Epidermal melanocyte (primary cell): ENCODE data around the gene PPP1R14C.

Experiments used
- DNase-seq: peaks from one replicate; pipeline ENCODE4 v3.0.0; 2011; ENCODE audit warnings: low spot score; ENCODE audit not compliant: insufficient read length

The PPP1R14C gene

DNA sequence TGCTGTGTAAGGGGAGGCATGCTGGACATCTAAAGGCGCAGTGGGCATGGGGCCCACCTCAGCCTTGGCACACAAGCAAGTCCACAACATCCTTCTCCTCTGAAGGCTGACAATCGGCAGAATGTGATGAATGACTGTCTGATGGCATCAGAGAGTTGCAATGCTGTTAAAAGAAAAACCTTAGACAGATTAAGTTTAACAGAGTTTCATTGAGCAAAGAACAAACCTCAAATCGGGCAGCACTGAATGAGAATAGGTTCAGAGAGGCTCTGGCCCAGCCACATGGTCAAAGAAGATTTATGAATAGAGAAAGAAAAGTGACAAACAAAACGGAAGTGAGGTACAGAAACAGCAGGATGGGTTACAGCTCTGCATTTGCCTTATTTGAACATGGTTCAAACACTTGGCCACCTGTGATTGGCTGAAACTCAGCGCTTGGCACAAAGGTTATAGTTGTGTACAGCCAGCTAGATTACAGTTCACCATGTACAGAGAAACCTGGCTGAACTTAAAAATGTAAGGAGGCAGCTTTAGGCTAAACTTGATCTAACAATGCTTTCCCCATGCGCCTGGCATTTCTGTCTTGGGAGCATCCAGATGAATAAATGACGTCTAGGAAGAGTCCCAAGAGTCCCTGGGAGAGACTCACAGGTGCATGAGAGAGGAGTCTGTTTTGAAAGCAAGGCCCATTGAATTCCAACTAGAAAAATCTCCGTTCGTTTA lies 127.6 kb downstream of the PPP1R14C start:
- no peak for DNase-seq

DNA sequence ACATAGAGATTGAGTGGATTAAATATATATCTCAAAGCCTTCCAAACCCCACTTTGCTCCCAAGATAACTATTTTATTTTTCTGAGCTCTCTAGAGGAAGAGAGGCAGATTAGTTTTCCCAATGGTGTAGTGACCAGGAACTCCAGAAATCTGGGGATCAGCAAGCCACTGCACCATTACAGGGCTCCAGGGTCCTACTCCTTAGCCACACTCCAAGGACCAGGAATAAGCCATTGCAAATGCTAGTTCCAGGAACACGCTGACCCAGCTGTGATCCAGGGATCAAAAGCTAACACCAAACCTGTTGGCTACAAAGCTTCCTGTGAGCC lies 128.3 kb downstream of the PPP1R14C start:
- no peak for DNase-seq

DNA sequence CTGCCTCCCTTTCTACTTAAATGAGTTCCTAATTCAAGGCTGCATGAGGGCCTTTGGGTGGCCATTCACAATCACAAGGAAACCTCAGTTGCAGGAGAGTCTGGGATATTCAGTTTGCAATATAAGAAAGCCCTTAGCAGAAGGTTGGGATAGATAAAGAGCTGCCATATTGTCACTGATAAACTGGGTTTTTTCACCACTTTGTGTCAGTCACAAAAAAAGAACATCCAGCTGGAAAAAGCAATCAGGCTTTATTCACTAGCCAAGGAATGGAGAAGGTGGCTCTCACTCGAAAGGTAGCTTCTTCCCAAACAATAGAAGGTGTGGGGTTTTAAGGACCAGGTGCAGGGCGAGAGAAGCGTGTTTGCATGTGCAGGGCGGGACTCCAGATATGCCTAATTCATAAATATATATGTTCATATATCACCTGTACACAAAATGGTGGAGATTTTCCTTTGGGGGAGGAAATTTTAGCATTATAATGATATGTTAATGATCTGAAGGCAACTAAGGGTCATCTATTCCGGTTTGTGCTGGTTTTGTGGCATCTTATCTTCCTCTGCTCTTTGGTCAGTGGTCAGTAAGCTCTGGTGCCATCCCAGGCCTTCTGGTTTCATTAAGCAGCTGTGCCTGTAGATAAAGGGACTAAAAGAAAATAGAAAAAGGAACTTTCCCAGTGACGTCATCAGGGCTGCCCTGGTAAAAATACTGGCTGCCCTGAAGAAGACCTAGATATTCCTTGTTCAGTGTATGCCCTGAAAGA lies 128.8 kb downstream of the PPP1R14C start:
- no peak for DNase-seq

- no peak for DNase-seq
Observed at GRCh38 chr6:150272264-150272975, 129.6 kb downstream of the PPP1R14C start.

- DNase-seq: no peak
Observed at GRCh38 chr6:150272976-150273315, 130.1 kb downstream of the PPP1R14C start.

- no peak for DNase-seq
Observed at GRCh38 chr6:150273457-150274309, 130.8 kb downstream of the PPP1R14C start.

DNA sequence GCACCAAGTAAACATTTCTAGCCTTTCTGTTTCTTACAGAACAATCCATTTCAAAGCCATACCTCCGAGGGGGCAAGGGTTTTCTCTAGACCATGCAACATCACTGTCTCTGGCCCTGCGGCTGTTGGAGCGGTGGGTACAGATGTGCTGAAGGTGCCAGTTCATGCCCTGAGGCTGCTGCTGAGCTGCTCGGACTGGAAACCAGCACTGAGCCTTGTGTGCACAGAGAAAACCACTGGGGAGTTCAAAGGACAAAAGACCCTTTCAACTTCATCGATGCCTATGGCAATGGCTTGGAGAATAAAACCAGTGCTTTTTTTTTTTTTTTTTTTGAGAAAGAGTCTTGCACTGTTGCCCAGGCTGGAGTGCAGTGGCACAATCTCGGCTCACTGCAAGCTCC lies 132.6 kb downstream of the PPP1R14C start:
- no peak for DNase-seq

DNA sequence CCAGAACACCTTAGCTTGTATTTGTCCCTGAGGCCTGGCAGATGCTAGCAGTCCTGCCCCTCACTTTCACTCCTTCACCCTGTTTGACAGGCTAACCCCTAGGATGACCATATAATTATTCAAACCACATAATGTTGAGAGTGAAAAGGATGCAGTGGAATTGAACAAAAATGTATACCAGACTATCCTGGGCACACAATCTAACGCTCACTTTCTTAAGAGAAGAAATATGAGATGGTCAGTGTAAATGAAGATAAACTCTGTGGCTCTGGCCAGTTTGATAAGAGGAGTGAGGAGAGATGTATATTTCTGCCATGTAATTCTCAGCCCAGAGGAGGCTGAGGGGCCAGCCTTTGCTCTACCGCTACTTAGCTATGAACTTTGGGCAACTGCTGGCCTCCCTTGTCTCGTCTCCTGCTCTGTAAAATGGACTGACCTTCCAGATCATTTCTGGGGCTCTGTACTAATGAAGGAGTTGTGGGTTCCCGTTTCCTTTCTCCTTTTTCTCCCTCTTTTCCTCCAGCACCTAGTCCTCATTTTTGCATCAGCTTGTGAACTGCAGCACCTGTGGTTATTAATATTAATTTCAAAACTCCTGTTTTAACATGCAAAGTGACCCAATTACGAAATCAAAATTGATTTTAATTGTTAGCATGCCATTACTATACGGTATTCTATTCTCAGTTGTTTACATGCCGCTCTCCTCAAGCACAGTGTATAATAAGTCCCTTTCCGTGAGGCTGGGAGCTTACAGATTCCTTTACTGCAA lies 133.5 kb downstream of the PPP1R14C start:
- no peak for DNase-seq

- no peak for DNase-seq
Observed at GRCh38 chr6:150276937-150277742, 134.3 kb downstream of the PPP1R14C start.

GRCh38 chr6:150279533-150279932 lies 136.7 kb downstream of the PPP1R14C start:
- DNase-seq: no peak

GRCh38 chr6:150280703-150281102 lies 137.9 kb downstream of the PPP1R14C start:
- no peak for DNase-seq

DNA sequence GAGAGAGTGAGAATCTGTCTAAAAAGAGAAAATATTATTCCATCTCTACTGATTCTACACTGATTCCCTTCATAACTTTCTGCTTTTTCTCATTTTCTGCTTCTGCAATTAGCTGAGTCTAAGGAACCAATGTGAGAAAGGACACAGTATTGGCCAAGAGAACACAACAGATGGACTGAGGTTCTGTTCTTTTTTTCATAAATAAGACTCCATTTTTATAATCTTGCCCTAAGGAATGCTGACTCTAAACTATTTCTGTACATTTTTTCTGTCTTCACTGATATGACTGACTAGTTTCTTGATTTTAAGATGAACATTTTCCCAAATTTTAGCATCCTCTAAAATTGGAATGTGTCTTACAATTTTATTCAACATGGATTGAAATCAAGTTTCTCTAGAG lies 138.9 kb downstream of the PPP1R14C start:
- DNase-seq: no peak

- no peak for DNase-seq
Observed at GRCh38 chr6:150282806-150283205, 140.0 kb downstream of the PPP1R14C start.

DNA sequence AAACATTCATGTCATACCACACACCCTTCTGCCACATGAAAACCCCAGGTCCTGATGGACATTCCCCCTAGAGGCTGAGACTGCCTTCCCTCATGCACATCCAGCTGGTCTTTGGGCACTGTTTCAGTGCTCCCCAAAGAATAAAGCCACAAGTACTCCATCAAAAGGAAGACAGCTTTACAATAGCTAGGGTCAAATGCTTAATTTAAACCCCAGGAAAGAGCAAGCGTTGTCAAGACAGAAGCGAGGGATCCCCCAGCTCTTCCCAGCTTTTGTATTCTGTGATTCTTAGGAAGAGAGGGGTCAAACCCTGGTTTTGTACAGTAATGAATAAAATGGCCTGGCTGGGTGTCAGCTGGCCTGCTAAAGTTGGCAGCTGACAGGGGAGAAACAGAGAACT lies 143.6 kb downstream of the PPP1R14C start:
- DNase-seq: no peak

- no peak for DNase-seq
Observed at GRCh38 chr6:150286912-150287311, 144.1 kb downstream of the PPP1R14C start.

GRCh38 chr6:150288456-150288855 lies 145.6 kb downstream of the PPP1R14C start:
- no peak for DNase-seq

GRCh38 chr6:150289454-150290071 lies 146.7 kb downstream of the PPP1R14C start:
- no peak for DNase-seq

GRCh38 chr6:150290429-150290828 lies 147.6 kb downstream of the PPP1R14C start:
- DNase-seq: no peak

DNA sequence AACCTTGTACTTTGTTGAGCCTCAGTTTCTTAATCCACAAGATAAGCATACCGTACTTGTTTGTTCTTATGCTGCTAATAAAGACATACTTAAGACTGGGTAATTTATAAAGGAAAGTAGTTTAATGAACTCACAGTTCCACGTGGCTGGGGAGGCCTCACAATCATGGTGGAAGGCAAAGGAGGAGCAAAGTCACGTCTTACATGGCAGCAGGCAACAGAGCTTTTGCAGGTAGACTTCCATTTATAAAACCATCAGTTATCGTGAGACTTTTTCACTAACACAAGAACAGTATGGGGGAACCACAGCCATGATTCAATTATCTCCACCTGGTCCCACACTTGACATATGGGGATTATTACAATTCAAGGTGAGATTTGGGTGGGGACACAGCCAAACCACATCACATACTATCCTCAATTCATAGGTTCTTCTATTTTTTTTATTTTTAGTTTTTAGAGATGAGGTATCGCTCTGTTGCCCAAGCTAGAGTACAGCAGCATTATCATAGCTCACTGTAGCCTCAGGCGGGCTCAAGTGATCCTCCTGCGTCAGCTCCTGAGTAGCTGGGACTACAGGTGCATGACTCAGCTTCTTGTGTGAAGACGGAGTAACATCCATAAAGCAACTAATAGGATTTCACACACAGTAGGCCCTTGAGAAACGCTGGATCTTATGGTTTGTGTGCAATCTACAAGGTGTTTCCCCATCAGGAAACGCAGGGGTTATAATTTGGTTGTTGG lies 149.3 kb downstream of the PPP1R14C start:
- no peak for DNase-seq
